RWPE1 (cell line): Measurements from ENCODE around the gene ASIC1.

Source experiments
- CTCF ChIA-PET: fragments of 350-600 bp; sonication (Branson Sonifier 250); formaldehyde crosslinking; extraction: SDS; loops from one replicate; lab custom pipeline; 2021; lab: Yijun Ruan, JAX
- POLR2A ChIA-PET: fragments of 400-600 bp; formaldehyde crosslinking; extraction: SDS; loops from one replicate; lab custom pipeline; 2020; ENCODE audit warnings: antibody characterized with exemption; ENCODE audit not compliant: low non-redundant PET; lab: Yijun Ruan, JAX
- DNase-seq: peaks from one replicate; pipeline ENCODE4 v3.0.0; 2012; ENCODE audit warnings: low spot score
- H3K27ac ChIP-seq: fragments of 450-650 bp; 2 replicates; pipeline ENCODE4 v1.5.1; 2017
- TF ChIP-seq, protein P1 (sequence below): fragments of 450-650 bp; conservative IDR thresholded peaks from 2 replicates; pipeline ENCODE4 v1.5.1; 2017; ENCODE audit warnings: low read depth, mild to moderate bottlenecking

Gene ASIC1

DNA sequence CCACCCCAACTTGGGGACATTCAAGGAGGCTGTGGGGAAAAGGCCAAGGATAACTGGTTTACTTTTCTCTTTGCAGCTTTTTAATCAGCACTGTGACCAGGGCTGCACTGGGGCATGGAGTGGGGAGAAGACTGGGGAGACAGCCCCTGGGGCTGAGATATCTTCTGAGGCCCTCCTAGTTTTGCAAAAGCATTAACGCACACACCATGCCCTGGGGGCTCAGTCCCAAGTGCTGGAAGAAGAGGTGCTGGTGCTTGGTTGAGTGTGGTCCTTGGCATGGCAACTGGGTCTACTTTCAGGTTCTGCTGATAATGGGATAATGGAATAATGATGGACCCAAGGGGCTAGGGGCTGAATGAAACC, 18.4 kb downstream of the ASIC1 start:
- ChIA-PET CTCF (interaction anchor here (0.7 to 1.4 kb wide), 4 partner anchors 9 to 108 kb away, joined by 3 to 6 read pairs (median 4); partner anchors contain the start of gene RACGAP1), POLR2A (no interaction called here)
- TF ChIP-seq, protein P1, sequence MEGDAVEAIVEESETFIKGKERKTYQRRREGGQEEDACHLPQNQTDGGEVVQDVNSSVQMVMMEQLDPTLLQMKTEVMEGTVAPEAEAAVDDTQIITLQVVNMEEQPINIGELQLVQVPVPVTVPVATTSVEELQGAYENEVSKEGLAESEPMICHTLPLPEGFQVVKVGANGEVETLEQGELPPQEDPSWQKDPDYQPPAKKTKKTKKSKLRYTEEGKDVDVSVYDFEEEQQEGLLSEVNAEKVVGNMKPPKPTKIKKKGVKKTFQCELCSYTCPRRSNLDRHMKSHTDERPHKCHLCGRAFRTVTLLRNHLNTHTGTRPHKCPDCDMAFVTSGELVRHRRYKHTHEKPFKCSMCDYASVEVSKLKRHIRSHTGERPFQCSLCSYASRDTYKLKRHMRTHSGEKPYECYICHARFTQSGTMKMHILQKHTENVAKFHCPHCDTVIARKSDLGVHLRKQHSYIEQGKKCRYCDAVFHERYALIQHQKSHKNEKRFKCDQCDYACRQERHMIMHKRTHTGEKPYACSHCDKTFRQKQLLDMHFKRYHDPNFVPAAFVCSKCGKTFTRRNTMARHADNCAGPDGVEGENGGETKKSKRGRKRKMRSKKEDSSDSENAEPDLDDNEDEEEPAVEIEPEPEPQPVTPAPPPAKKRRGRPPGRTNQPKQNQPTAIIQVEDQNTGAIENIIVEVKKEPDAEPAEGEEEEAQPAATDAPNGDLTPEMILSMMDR = no peak
- DNase-seq = no peak
- peak overlapping the region; percentile 20; the same call in 1 of the 2 replicates for H3K27ac ChIP-seq

GRCh38 chr12:50077099-50077498, 19.7 kb downstream of the ASIC1 start:
- TF ChIP-seq, protein P1 = no peak
- ChIA-PET CTCF (interaction anchor here (1.4 kb wide), 2 partner anchors 52 to 99 kb away, joined by 3 to 6 read pairs; partner anchors contain the start of gene RACGAP1), POLR2A (no interaction called here)
- DNase-seq = no peak
- H3K27ac ChIP-seq = no peak overlapping the region

DNA sequence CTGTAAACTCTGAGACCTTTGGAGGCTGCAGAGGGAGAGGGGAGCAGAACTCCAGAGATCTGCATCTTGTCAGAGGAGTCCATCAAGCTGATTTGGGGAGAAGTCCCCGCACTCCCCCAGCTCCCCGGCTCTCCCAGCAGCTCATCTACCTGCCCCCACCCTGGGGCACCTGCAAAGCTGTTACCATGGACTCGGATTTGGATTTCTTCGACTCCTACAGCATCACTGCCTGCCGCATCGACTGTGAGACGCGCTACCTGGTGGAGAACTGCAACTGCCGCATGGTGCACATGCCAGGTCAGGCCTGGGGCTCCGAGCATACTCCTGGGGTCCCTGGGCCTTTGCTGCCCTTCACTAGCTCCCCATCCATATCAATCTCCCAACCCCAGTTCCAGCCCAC, 20.9 kb downstream of the ASIC1 start:
- no peak overlapping the region; the same call in 1 of the 2 replicates for H3K27ac ChIP-seq
- ChIA-PET POLR2A (interaction anchor here (2.0 kb wide), 1 partner anchor 34 kb away, joined by 4 read pairs; the partner anchor contains the start of gene COX14), CTCF (interaction anchor here (0.6 kb wide), 1 partner anchor 88 kb away, joined by 3 read pairs; no protein-coding TSS in a partner anchor)
- TF ChIP-seq, protein P1 = no peak
- DNase-seq = no peak

DNA sequence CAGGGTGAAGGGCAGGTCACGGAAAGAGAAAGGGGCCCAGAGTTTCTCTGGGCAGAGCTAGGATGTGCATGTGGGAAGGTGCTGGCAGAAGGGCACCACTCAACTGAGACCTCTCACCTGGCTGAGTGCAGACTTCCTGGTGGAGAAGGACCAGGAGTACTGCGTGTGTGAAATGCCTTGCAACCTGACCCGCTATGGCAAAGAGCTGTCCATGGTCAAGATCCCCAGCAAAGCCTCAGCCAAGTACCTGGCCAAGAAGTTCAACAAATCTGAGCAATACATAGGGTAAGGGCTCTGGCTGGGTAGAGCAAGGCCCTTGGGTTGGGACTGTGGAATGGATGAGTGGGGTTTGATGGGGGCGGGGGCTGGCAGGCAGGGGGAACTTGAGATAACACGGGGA, 22.4 kb downstream of the ASIC1 start:
- no peak for DNase-seq
- ChIA-PET CTCF (no interaction called here), POLR2A (interaction anchor here (2.0 kb wide), 1 partner anchor 32 kb away, joined by 4 read pairs; the partner anchor contains the start of gene COX14)
- H3K27ac ChIP-seq = no peak overlapping the region
- TF ChIP-seq, protein P1 = no peak

DNA sequence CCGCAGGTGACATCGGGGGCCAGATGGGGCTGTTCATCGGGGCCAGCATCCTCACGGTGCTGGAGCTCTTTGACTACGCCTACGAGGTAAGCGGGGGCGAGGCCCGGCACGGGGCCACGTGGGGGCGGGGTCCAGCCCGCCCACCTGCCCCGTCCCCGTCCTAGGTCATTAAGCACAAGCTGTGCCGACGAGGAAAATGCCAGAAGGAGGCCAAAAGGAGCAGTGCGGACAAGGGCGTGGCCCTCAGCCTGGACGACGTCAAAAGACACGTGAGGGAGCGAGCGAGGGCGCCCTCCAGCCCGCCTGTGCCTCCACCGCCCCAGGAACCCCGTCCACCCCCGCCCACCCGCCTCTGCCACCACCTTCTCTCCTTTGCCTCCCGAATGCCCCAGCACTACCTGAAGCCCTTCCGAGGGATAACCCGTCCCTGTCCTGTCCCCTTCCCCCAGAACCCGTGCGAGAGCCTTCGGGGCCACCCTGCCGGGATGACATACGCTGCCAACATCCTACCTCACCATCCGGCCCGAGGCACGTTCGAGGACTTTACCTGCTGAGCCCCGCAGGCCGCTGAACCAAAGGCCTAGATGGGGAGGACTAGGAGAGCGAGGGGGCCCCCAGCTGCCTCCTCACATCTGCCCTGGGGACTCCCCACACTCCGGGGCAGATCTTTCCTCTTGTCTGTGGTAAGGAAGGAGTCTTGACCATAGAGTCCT, 23.9 kb downstream of the ASIC1 start:
- POLR2A ChIA-PET = no interaction called here
- CTCF ChIA-PET = interaction anchor here (4.0 kb wide), 1 partner anchor 11 kb away, joined by 24 read pairs; no protein-coding TSS in a partner anchor
- DNase-seq = no peak
- TF ChIP-seq, protein P1 = no peak
- H3K27ac ChIP-seq = no peak overlapping the region

GRCh38 chr12:50082644-50083043, 25.2 kb downstream of the ASIC1 start:
- TF ChIP-seq, protein P1 = no peak
- H3K27ac ChIP-seq = peak overlapping the region; percentile 44
- DNase-seq = no peak
- ChIA-PET POLR2A (no interaction called here), CTCF (interaction anchor here (4.0 kb wide), 1 partner anchor 12 kb away, joined by 24 read pairs; no protein-coding TSS in a partner anchor)
